H54 (cell line): ENCODE data around the gene ITM2B.

Source experiments
- DNase-seq: peaks from one replicate; pipeline ENCODE4 v3.0.0; 2011; ENCODE audit warnings: low spot score, mixed read lengths; ENCODE audit not compliant: insufficient read length
- FAIRE-seq: peaks from 3 replicates; lab custom pipeline; 2011; peaks lifted over from hg19 to GRCh38; lab: Jason Lieb, UNC
- POLR2A ChIP-seq: IDR thresholded peaks from 2 replicates; pipeline ENCODE4 v1.6.1; 2011; ENCODE audit warnings: low read depth, mild to moderate bottlenecking, low read length

Gene ITM2B

DNA sequence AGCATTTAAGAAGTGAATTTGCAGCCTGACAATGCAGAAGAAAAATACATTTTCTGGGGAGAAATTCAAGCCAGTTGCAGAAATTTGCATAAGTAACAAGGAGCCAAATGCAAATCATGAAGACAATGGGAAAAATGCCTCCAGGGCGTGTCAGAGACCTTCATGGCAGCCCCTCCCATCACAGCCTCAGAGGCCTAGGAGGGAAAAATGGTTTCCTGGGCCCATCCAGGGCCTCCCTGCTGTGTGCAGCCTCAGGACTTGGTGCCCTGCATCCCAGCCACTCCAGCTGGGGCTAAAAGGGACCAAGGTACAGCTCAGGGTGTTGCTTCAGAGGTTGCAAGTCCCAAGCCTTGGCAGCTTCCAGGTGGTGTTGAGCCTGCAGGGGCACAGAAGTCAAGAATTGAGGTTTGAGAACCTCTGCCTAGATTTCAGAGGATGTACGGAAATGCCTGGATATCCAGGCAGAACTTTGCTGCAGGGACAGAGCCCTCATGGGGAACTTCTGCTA lies 16.7 kb upstream of the ITM2B start:
- no peak for TF ChIP-seq POLR2A
- DNase-seq (no peak), FAIRE-seq (no peak)

DNA sequence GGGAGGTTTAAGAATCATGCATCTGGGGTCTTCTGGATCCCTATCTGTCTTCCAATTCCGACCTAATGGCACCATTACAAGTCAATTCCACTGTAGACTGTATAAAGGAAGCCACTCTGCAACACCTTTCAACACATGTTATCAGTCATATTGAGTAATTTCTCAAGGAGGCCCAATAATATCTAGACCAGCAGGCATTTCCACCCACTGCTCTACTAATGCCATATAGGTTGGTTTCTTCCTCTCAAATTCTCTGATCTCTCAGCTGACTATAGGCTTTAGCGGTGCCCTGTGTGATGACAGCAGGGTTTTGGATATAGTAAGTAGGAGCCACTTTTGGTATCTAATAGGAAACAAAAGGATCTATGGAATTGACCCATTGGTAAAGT lies 12.4 kb upstream of the ITM2B start:
- DNase-seq (no peak), FAIRE-seq (no peak)
- no peak for TF ChIP-seq POLR2A

DNA sequence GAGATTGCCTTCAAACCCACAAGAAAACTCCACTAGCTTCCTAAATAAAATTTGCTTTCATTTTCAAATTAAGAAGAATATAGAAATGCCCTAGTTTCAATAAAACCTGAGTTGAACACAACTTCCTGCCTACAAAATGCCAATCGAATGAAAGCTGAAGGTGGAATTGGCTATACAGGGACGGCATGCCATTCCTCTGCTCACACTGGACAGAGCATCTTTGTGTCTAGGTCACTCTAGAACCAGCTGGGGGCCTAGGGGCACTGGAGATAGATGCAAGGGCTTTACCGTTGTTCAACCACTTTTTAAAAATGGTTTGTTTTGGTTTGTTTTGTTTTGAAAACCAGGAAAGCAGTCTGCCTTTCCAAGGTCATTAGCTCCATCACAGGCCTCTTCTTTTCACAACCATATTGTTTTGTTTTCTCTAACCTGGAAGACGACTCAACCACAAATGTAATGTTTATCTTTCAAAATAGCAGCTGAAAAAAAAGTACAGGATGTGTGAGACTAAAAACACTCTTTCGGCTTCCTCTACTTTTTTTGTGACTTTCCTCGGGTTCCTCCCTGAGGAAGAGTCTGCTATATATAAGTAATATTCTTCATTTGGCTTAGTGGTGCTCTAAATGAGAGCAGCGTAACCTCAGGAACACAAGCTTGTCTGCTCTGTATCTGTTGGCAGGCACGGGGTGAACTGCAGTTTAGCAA lies 11.9 kb upstream of the ITM2B start:
- no peak for FAIRE-seq
- TF ChIP-seq POLR2A, result no peak
- no peak for DNase-seq

DNA sequence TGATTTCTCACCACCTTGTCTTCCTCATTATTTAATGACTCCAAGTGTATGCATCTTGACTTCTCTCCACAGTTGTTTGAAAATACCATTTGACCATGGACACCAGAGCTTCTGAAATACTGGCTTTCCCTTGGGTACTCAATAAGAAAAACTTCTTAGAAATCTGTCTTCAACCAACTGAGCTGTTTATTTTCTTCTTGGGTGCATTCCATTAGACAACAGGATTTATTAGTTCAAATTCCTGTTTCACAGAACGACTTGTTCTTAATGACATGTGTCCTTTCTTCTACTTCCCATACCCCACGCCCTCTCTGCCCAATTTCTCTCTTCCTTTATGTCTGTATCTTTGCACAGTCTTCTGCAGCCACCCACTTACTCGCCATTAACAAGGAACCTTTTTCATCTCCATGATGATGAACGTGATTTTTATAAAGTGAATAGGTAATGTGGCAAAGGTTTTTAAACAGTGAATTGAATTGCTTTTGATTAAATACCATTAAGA lies 11.3 kb upstream of the ITM2B start:
- DNase-seq, result no peak
- no peak for TF ChIP-seq POLR2A
- FAIRE-seq, result no peak

DNA sequence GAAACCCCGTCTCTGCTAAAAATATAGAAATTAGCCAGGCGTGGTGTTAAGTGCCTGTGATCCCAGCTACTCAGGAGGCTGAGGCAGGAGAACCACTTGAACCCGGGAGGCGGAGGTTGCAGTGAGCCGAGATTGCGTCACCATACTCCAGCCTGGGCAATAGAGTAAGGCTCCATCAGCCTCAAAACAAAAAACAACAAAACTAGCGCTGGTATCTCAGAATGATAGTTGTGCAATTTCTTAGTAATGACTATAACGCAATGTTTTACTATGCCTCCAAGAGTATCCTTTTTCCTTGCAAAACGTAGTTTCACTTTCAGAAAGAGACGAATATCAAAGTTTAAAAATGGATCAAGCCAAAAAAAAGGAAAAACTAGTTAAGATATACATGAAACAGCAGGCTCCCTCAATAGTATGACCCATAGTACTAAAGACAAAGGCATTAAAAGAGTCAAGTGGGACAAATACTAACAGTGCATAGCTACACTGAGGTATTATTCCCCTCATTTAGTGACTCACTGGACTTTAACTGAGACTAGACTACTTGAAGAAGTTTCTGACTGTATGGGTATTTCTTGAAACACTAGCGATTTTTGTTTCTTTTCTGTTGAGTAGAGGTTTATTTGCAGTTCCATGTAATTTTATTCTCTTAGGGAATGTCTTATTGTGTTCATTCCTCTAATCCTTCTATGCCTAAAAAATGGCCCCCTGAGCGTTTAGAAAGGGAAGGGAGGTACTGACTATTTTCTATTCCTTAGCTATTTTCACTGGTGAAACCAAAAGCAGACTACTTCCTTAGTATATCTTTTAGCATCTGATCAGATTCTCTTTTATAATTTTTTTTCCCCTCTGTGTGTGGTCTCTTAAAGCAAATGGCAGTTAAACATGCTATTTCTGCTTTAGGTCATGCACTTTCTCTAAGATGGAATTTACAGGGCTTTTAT lies 10.4 kb upstream of the ITM2B start:
- DNase-seq, result no peak
- no peak for TF ChIP-seq POLR2A
- FAIRE-seq, result peak; percentile 20

DNA sequence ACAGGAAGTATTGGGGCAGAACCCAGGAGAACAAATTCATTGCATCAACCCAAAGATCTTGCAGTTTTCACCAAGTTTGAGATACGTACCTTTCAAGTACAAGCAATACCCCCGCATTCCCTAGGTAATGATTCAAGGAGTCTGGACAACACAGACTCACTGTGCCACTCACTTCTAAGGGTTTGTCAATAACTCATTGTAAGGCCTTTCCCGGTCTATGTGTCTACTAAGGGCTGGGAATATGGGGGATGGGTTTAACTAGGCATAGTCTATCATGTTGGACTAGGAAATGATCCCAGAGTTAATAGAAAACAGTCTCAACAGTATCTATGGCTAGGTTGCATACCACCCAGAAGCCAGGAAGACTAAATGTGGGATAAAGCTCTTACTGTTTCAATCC lies 8.3 kb upstream of the ITM2B start:
- no peak for FAIRE-seq
- DNase-seq, result no peak
- no peak for TF ChIP-seq POLR2A

DNA sequence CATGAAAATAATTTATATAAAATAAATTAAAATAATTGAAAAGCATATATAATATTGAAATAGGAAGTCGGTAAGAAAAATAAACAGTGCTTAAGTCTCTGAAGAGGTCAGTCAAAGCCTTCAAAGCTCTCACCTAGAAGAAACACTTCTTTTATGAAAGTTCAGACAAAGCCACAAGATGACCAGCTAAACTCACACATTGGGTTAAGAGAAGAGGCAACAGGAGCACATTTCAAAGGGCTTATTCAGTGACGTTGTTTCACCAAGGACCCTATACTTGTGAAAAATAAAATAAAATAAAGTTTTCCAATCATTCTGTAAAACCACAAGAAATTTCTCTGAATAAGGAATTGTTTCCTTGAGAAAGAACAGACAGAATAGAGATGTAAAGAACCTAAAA lies 2.5 kb upstream of the ITM2B start:
- no peak for TF ChIP-seq POLR2A
- FAIRE-seq (no peak), DNase-seq (no peak)

DNA sequence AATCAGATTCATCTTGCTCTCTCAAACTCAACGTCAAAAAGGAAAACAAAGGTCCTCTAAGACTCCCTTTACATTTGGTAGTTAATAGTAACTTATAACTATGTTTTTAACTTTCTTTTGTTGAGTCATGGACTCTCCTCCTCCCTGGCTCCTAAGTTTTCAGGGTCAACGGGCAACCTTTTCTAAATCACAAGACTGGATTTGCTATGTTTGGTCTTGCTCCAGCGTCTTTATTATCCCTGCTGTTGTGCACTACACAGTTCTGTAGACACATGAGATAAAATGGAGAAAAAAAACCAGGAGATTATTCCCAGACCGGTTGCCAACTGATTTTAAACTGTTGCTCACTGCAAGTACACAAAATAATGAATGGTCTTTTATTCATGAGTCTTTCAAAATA lies 1.9 kb upstream of the ITM2B start:
- TF ChIP-seq POLR2A, result no peak
- FAIRE-seq (no peak), DNase-seq (no peak)

DNA sequence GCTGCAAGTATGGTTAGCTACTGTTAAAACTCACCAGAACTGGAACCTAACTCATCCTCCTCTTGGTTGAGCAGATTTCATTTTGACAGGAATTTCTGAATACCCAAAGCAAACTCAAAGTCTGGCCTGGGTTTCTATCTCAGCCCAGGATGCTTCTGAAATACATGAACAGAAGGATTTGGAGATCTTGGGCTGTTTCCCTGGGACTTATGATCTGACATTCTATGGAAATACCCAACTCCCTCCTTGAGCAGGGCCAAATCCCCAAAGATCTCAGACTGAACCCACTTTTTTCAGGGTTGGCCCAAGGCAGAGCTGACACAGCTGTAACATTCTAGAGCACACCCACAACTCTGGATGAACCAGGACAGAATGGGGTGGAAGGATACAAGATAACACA lies 1.1 kb upstream of the ITM2B start:
- no peak for DNase-seq
- no peak for TF ChIP-seq POLR2A
- no peak for FAIRE-seq

DNA sequence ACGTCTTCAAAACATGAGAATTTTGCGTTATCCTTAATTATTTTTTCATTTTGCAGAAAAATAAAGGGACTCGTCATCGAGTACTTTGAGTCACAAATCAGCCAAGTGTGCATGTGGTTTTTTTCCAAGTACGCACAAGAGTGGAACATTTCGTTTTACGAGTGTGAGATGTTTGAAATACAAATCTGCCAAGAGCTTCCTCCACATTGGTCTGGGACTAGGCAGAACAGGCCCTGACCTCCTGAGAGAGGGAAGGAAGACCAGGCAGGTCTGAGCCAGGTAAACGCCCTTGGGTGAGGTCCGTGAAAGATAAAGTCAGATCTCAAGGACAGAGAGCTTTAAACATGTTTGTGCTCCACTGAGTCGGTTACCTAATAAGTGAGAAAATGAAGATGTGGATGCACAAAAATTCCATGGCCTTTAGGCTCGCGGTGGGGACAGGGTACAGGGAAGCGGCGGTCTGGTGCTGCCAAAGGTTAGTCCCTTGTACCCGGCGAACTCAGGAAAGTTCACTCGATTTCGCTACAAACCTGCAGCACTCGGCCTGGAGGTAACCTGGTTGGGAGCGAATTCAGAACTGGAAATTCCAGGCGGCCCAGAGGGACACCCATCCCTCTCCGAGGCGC lies 473 bp upstream of the ITM2B start:
- no peak for TF ChIP-seq POLR2A
- FAIRE-seq (no peak), DNase-seq (no peak)

DNA sequence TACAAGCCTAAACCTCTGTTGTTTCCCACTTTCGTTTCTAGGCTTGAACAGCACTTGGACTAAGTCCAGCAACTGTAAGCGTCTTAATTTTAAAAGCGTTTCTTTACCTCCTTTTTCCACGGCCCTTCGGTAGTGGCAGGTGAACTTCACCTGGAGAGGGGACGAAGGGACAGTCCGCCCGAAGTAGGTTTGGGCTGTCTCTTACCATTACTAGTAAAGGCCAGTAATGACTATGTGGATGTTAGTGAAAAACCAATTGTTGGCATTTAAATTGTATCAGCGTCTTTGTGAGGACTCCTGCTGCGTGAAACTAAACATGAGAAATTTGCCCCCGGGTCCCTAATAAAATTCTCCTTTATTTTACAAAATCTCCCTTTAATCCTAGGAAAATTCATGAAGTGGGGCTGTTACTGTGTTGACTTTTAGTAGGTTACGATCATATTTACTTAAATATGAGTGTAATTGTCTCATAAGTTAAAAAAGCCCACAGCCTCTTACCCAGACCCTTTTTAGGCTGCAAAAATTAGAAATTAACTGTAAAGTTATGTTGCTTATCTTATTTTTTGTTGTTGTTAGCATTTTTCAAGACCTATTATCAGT lies 983 bp downstream of the ITM2B start:
- FAIRE-seq (no peak), DNase-seq (no peak)
- TF ChIP-seq POLR2A, result no peak

DNA sequence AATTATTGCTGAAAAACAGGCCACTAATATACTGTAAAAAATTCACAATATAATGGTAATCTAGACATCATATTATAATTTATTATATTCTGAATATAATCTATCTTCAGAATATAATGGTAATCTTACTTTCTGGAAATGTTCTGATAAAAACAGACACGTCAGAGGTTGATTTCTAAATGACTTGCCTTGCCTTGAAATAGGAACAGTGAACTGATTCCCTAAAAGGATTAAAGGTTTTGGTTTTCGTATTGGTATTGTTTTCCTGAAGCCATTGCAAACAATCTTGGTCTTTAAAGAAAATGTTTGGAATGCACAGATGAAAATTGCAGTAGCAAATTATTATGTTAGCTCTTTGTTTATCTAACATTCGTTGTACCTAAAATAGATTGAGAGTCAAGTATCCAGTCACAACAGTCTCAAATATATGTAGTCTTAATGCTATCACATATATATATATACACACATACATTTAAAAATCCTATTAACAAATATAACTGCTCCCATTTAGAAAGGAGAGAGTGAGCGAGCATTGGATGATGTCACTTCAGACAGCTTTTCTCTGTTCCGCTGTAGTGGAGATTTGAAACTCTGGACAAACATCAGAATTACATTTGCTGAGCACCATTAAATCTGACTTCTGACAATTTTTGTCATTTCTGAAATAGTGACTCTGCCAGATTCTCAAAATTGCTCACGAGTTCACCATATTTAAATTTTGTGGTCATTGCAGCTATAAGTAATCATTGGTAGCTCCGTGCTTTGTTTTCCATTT lies 1.7 kb downstream of the ITM2B start:
- DNase-seq (no peak), FAIRE-seq (no peak)
- no peak for TF ChIP-seq POLR2A
